Astrocyte of the cerebellum (primary cell): Measurements from ENCODE around the gene ZNF771.
"Not testable (repeated sequence)": the region's sequence is repeated elsewhere in the genome, so short reads cannot be mapped to it uniquely, and the experiment has no call there.

Experiments
- DNase-seq: peaks from one replicate; pipeline ENCODE4 v3.0.0-alpha.2; 2011; ENCODE audit warnings: low read depth
- H3K4me3 ChIP-seq: 2 replicates; pipeline ENCODE4 v1.5.1; 2011; ENCODE audit warnings: mild to moderate bottlenecking, low read depth, low read length, moderate library complexity
- CTCF ChIP-seq: IDR thresholded peaks from 2 replicates; pipeline ENCODE4 v1.5.1; 2012; ENCODE audit warnings: low read length, low read depth, moderate library complexity, mild to moderate bottlenecking; ENCODE audit errors: missing control alignments
- in situ Hi-C: cut with HindIII; loops from 2 replicates; pipeline ENCODE4 v1.10.0; 2017; ENCODE audit warnings: low sequenced_read_pairs

The ZNF771 gene

GRCh38 chr16:30382111-30382881, 25.1 kb upstream of the ZNF771 start, which contains the start of gene SEPTIN1:
SEPTIN1 (minus strand) TSS chr16:30382561; CDS start chr16:30382542, 19 bp downstream.
- no peak for DNase-seq
- in situ Hi-C loops: no loop called here

GRCh38 chr16:30383521-30383920, 23.9 kb upstream of the ZNF771 start:
- in situ Hi-C loops: no loop called here
- no peak for DNase-seq
- H3K4me3 ChIP-seq: no peak overlapping the region
- TF ChIP-seq CTCF: no peak

More at GRCh38 chr16:30382111-30382881, 25.1 kb upstream of the ZNF771 start, which contains the start of gene SEPTIN1:
- no peak for TF ChIP-seq CTCF
- H3K4me3 ChIP-seq: no peak within 1 kb of the TSS

GRCh38 chr16:30394592-30395154, 12.7 kb upstream of the ZNF771 start:
- H3K4me3 ChIP-seq: peak overlapping the region; percentile 70
- TF ChIP-seq CTCF: no peak

GRCh38 chr16:30395155-30395991, 12.0 kb upstream of the ZNF771 start, which contains the start of gene ZNF48:
ZNF48 (plus strand) TSS chr16:30395420; CDS start chr16:30395795, 375 bp downstream.
- peak; percentile 9 for TF ChIP-seq CTCF
- peak within 1 kb of the TSS; percentile 70 for H3K4me3 ChIP-seq
- in situ Hi-C loops: loop anchor here (10.0 kb wide), 1 partner anchor 321 kb away; the partner anchor contains the start of gene PPP4C
- peak; percentile 77 for DNase-seq

More at GRCh38 chr16:30394592-30395154, 12.7 kb upstream of the ZNF771 start:
- in situ Hi-C loops: loop anchor here (10.0 kb wide), 1 partner anchor 320 kb away; the partner anchor contains the start of gene PPP4C
- DNase-seq: no peak

- TF ChIP-seq CTCF: no peak
- in situ Hi-C loops: loop anchor here (10.0 kb wide), 1 partner anchor 321 kb away; the partner anchor contains the start of gene PPP4C
- no peak for DNase-seq
- peak overlapping the region; percentile 70 for H3K4me3 ChIP-seq
These were observed 11.3 kb upstream of the ZNF771 start for GRCh38 chr16:30395992-30396585.

- in situ Hi-C loops: loop anchor here (10.0 kb wide), 1 partner anchor 322 kb away; the partner anchor contains the start of gene PPP4C
- H3K4me3 ChIP-seq, DNase-seq: not testable (repeated sequence)
These were observed 10.8 kb upstream of the ZNF771 start for GRCh38 chr16:30396627-30397026.
